Effector memory CD8-positive, alpha-beta T cell (primary cell): ENCODE results near the gene PSMB2.

Source experiments
- ATAC-seq: fragments of 150-1000 bp; cut with Tn5 transposase; replicated peaks from 2 replicates; pipeline ENCODE4 v1.10.0; 2021; ENCODE audit warnings: mild to moderate bottlenecking, moderate library complexity
- DNase-seq, 3 experiments: peaks; one replicate each; pipeline ENCODE4 v3.0.0; 2021
- H3K27ac Mint-ChIP-seq, 2 donors: one replicate each; pipeline ENCODE4 v1.8.0; 2022; ENCODE audit warnings: mild to moderate bottlenecking in 2 of 2, mixed read lengths in 2 of 2, moderate library complexity in 2 of 2
- H3K27me3 Mint-ChIP-seq, 2 donors: one replicate each; pipeline ENCODE4 v1.8.0; 2022; ENCODE audit warnings: mixed read lengths in 2 of 2
- H3K36me3 Mint-ChIP-seq: one replicate; pipeline ENCODE4 v1.8.0; 2022; ENCODE audit warnings: mild to moderate bottlenecking, moderate library complexity, mixed read lengths; ENCODE audit not compliant: insufficient read depth
- H3K4me1 Mint-ChIP-seq, 2 donors: one replicate each; pipeline ENCODE4 v1.8.0; 2022; ENCODE audit warnings: low read depth in 2 of 2, mixed read lengths in 2 of 2
- H3K4me3 Mint-ChIP-seq, 2 donors: one replicate each; pipeline ENCODE4 v1.8.0; 2022; ENCODE audit warnings: mild to moderate bottlenecking in 2 of 2, mixed read lengths in 2 of 2, moderate library complexity in 2 of 2
- H3K9me3 Mint-ChIP-seq, 2 donors: one replicate each; pipeline ENCODE4 v1.8.0; 2022; ENCODE audit warnings: mixed read lengths in 2 of 2

Gene PSMB2

DNA sequence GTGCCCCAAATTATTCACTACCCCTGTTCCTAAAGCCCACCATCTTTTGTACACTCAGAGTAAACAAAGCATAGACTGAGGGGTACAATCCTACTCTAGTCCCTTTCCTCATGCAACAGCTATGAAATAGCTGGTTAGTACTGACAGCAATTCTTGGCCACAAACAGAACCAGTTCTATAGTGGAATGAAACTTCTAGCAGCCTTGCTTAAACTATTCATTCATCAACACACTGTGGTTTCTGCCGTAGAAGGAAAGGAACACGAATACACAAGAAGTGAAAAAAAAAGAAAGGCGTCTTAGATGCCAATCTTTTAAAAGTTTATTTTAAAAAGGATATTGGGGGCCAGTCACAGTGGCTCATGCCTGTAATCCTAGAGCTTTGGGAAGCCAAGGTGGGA lies 9.9 kb downstream of the PSMB2 start:
- Mint-ChIP-seq H3K9me3 (no peaks in the 10 kb centered on the region), H3K4me3 (no peak overlapping the region), H3K27me3 (no peaks in the 10 kb centered on the region), H3K27ac (no peak overlapping the region), H3K36me3 (peaks cover 81% of the 10 kb centered on the region), H3K4me1 (peaks cover 0 to 18% of the 10 kb centered on the region in 2 donors)
- DNase-seq (no peak), ATAC-seq (no peak)

DNA sequence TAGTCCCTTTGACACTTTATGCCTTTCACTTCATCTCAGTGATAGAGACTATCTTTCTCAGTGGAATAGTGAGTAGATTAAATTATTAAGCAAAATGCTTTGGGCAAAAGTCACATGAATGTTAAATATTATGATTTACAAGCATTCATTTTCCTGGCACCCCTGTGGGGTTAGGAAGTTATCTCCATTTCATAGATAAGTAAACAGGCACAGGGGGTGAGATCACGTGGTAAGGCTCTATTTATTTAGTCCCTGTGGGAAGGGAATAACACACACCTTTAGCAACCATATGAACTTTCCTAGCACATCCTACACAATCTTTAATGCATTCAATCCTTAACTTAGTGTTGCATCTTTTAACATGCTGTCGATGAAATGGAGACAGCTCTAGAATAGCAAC lies 12.3 kb downstream of the PSMB2 start:
- Mint-ChIP-seq H3K36me3 (peaks cover 64% of the 10 kb centered on the region), H3K4me3 (no peak overlapping the region), H3K27ac (peak overlapping the region in 1 of 2 donors; percentile 12), H3K9me3 (no peaks in the 10 kb centered on the region), H3K4me1 (peaks cover 0 to 18% of the 10 kb centered on the region in 2 donors), H3K27me3 (no peaks in the 10 kb centered on the region)
- ATAC-seq, result no peak
- no peak for DNase-seq

DNA sequence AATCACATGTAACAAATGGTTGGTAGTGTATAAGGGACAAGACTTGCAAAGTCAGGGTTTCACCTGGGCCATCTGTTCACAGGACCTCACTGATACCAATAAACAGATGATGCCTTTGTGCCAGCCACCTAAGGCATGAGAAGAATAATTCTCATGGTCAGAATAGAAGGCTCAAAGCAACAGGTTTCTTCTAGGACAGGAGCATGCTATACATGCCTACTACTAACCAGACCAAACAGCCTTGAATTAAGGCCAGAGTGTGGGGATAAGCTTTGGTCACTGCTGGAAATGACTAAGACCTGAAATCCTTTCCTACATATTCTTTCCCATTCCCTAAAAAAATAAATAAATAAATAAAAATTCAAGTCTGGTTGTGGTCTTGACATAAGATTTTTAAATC lies 17.5 kb downstream of the PSMB2 start:
- Mint-ChIP-seq H3K27ac (no peak overlapping the region), H3K4me1 (peaks cover 7 to 28% of the 10 kb centered on the region in 2 donors), H3K36me3 (peaks cover 20% of the 10 kb centered on the region), H3K4me3 (no peak overlapping the region), H3K9me3 (no peaks in the 10 kb centered on the region), H3K27me3 (no peaks in the 10 kb centered on the region)
- ATAC-seq (no peak), DNase-seq (no peak)

DNA sequence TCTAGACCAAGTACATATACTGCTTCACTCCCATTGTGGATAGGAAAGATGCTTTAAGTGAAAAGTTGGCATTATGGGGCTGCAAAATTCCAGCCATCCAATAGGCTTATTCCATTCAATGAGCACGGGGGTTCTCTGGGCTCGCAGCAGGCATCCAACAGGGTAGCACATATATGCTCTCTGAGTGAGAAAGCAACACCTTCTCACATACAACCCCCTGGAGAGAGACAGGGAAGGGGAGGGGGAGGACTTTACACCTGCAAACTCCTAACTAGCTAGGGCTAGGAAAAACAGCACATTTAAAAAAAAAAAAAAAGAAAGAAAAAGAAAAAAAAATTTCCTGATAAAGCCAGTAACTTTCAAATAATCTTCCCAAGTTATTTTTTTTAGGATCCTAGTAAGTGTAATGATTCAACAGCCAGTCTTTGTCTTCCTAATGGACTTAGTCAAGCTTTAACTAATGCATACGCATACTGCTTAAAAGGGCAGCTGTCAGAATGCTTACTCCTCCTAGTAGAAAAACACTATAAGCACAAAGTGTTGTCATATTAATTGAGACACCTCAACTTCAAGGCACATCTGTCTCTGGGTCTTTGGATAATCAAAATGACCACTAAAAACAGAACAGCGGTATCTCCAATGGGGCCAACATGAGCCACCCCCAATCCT lies 18.7 kb downstream of the PSMB2 start:
- no peaks in the 10 kb centered on the region for H3K9me3 Mint-ChIP-seq

DNA sequence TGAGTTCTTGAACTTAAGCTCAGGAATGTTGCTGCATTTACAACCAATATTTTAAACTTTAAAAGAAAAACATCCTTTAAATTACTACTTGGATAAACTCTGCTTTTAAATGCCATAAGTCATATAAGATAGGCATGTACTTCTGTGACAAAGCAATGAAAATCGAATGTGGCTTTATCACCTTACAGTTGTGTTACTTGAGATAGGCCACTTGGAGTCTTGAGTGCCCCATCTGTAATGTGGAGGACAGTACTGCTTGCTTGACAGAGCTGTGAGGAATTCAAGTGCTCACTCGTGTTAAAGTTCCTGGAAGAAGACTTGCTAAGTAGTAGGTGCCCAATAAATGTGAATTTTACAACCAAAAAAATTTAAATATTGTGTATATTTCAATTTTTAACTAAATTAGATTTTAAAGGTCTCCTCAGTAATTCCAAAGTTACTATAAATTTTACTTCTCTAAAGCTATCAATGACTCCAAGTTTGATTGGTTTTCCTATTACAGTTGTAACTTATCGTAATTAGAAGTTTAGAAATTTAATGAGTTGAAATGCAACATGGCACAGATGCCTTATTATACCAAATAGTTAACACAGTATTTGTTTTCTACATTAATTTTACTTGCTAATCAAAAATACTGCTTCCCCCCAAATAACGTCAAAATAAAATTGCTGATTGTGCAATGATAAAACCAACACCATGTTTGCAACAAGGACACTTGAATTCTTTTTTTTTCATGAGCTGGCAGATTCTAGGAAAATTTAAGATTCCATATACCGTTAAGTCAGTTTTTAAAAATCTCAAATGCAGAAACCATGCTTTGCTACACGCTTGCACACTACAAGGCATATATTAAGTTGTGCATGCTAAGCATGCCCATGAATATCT lies 21.8 kb downstream of the PSMB2 start:
- Mint-ChIP-seq H3K27ac (peak overlapping the region; percentile 7 to 32), H3K9me3 (no peaks in the 10 kb centered on the region), H3K27me3 (no peaks in the 10 kb centered on the region), H3K4me1 (peaks cover 17 to 48% of the 10 kb centered on the region in 2 donors), H3K36me3 (peaks cover 20% of the 10 kb centered on the region), H3K4me3 (no peak overlapping the region)
- ATAC-seq (no peak), DNase-seq (no peak)

More for the DNA sequence above, 18.7 kb downstream of the PSMB2 start:
- Mint-ChIP-seq H3K36me3 (peaks cover 17% of the 10 kb centered on the region), H3K4me3 (no peak overlapping the region), H3K27ac (peak overlapping the region in 1 of 2 donors; percentile 71), H3K4me1 (peaks cover 10 to 34% of the 10 kb centered on the region in 2 donors), H3K27me3 (no peaks in the 10 kb centered on the region)
- DNase-seq, result no peak
- no peak for ATAC-seq

DNA sequence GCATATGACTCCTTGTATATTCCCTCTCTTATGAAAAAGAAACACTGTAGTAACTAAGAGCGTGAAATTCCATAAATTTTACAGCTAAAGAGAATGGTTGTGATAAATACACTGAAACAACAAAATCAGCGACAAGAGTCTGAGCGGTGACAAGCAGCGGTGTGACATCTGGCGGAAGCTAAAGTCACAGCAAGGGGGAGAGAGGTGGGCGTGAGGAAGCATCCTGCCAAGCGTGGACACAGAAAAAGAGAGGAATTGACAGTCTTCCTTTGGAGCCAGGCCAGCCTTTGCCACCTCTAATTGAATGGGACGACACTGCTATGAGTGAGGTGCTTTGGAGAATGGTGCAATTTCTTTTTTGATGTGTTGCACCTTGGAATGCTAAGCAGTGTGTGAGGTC lies 25.9 kb downstream of the PSMB2 start:
- Mint-ChIP-seq H3K4me3 (no peak overlapping the region), H3K27me3 (no peaks in the 10 kb centered on the region), H3K9me3 (no peaks in the 10 kb centered on the region), H3K36me3 (peaks cover 21% of the 10 kb centered on the region), H3K27ac (peak overlapping the region; percentile 30 to 50), H3K4me1 (peaks cover 24 to 48% of the 10 kb centered on the region in 2 donors)
- DNase-seq (no peak), ATAC-seq (no peak)

DNA sequence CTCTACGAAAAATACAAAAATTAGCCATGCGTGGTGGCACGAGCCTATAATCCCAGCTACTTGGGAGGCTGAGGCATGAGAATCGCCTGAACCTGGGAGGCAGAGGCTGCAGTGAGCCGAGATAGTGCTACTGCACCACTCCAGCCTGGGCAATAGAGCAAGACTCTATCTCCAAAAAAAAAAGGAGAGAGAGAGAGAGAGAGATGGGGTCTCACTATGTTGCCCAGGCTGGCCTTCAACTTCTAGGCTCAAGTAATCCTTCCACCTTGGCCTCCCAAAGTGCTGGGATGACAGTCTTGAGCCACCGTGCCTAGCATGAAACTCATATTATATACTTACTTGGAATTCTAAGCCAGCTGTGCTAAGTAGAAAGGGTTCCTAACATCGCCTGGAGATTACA lies 29.7 kb downstream of the PSMB2 start:
- H3K9me3 Mint-ChIP-seq, result no peaks in the 10 kb centered on the region
- H3K36me3 Mint-ChIP-seq, result peaks cover 26% of the 10 kb centered on the region
- H3K4me3 Mint-ChIP-seq, result no peak overlapping the region
- DNase-seq (no peak), ATAC-seq (no peak)
- no peaks in the 10 kb centered on the region for H3K27me3 Mint-ChIP-seq
- no peak overlapping the region for H3K27ac Mint-ChIP-seq
- peaks cover 29% of the 10 kb centered on the region in 2 donors for H3K4me1 Mint-ChIP-seq

DNA sequence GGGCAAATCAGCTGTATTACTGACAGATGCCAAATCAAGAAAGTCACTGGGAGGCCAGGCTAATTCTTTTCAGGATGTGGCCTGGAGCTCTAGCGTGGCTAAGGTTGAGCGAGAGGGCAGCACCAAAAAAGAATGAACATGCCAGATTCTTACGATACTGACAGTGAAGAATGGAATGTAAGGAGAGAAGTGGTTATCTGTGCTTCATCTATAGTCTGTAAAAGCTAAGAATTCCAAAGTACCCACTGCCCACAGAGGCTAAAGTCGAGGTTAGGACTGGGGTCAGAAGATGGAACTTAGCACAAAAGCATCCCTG lies 35.5 kb downstream of the PSMB2 start:
- Mint-ChIP-seq H3K27me3 (no peaks in the 10 kb centered on the region), H3K4me3 (no peak overlapping the region), H3K9me3 (no peaks in the 10 kb centered on the region), H3K36me3 (peaks cover 53% of the 10 kb centered on the region), H3K27ac (peak overlapping the region in 1 of 2 donors; percentile 82), H3K4me1 (peaks cover 15 to 20% of the 10 kb centered on the region in 2 donors)
- ATAC-seq (no peak), DNase-seq (no peak)

DNA sequence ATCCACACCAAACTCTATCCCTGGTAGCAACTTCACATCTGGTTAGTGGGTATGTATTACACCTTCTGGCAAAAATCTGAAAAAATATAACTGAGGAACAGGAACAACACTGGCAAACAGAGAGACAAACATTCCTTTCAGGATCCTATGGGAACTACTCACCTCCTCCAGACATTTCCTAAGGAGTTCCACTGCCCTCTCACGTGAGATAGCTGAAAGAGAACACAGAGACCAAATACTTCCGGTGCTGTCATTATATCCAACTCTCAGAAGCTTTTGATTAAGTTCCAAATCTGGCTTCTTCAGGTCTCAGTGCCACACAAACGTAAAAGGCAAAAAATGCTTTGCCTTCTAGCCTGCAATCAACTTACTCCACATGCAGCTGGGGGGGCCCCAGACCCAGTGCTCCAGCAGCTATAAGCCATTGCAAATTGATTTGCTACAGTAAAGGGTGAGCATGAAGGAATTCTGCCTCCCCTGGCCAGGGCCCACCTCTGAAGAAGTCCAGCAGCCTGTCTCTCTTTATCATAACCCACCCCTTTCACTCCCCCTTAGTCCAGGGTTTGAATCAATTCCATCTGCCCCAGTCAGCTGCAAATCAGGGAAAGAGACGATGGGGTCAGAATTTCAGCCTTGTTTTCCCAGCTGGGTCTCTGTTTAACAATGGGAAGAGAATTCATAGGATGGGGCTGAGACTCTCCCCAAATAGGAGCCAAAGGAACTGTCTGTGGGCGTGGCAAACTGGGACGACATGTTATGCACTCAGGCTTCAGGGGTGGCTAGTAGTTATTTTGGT lies 36.1 kb downstream of the PSMB2 start:
- Mint-ChIP-seq H3K9me3 (no peaks in the 10 kb centered on the region), H3K27ac (peak overlapping the region in 1 of 2 donors; percentile 82), H3K36me3 (peaks cover 53% of the 10 kb centered on the region), H3K27me3 (no peaks in the 10 kb centered on the region), H3K4me1 (peaks cover 14 to 20% of the 10 kb centered on the region in 2 donors), H3K4me3 (no peak overlapping the region)
- no peak for DNase-seq
- ATAC-seq, result no peak

DNA sequence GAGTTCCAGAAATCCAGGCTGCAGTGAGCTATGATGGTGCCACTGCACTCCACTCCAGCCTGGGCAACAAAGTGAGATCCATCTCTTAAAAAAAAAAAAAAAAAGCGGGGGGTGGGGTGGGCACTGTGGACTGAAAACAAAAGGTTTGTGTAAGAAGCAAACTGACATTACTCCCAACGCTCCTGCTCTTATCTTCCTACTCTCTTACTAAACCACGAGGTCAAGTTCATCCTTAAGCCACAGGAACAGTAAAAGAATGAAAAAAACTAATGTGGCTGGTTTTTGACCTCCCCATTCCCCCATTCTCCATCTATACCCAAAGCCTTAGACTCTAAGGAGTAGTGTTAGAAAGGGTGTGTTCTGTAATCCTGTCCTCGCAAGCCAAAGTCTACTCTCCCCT lies 37.4 kb downstream of the PSMB2 start:
- Mint-ChIP-seq H3K36me3 (peaks cover 53% of the 10 kb centered on the region), H3K27me3 (no peaks in the 10 kb centered on the region), H3K4me3 (no peak overlapping the region), H3K9me3 (no peaks in the 10 kb centered on the region), H3K27ac (no peak overlapping the region), H3K4me1 (peaks cover 14 to 17% of the 10 kb centered on the region in 2 donors)
- no peak for ATAC-seq
- DNase-seq, result no peak

DNA sequence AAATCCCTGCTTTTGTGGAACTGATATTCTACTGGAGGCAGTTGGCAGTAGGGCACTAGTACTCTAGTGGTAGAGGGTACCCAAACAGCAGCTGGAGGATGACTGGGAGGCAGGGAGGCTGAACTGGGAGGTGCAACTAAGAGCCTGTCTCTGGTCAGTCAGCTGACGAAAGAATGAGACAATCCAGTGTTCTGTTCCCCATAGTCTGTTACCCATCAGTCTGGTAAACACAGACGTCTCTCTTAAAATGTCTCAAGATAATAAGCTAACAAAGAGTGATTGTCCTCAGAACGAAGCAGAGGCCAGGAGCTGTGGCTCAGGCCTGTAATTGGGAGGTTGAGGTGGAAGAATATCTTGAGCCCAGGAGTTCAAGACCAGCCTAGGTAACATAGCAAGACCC lies 37.9 kb downstream of the PSMB2 start:
- peaks cover 14 to 16% of the 10 kb centered on the region in 2 donors for H3K4me1 Mint-ChIP-seq
- no peaks in the 10 kb centered on the region for H3K27me3 Mint-ChIP-seq
- ATAC-seq (no peak), DNase-seq (no peak)
- peak overlapping the region; percentile 23 to 74 for H3K27ac Mint-ChIP-seq
- peaks cover 53% of the 10 kb centered on the region for H3K36me3 Mint-ChIP-seq
- no peaks in the 10 kb centered on the region for H3K9me3 Mint-ChIP-seq
- no peak overlapping the region for H3K4me3 Mint-ChIP-seq

DNA sequence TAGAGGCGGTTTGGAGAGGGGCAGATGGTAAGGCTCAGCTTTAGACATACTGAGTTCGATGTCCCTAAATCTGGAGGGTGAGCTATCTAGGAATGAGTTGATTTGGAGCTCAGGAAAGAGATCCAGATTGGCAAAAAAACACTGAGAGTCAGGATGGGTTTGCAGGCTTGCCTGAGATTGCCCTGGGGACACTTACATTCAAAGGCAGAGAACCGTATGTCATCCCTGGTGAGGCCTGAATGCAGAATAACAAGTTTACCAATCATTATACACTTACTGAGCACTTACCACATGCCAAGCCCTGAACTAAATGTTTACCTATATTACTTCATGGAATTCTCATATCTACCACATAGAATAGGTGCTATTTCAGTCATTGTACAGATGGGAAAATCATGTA lies 40.7 kb downstream of the PSMB2 start:
- H3K9me3 Mint-ChIP-seq, result no peaks in the 10 kb centered on the region
- DNase-seq, result no peak
- H3K4me1 Mint-ChIP-seq, result peaks cover 1 to 2% of the 10 kb centered on the region in 2 donors
- H3K27me3 Mint-ChIP-seq, result no peaks in the 10 kb centered on the region
- peaks cover 31% of the 10 kb centered on the region for H3K36me3 Mint-ChIP-seq
- no peak for ATAC-seq
- H3K27ac Mint-ChIP-seq, result no peak overlapping the region
- H3K4me3 Mint-ChIP-seq, result no peak overlapping the region

DNA sequence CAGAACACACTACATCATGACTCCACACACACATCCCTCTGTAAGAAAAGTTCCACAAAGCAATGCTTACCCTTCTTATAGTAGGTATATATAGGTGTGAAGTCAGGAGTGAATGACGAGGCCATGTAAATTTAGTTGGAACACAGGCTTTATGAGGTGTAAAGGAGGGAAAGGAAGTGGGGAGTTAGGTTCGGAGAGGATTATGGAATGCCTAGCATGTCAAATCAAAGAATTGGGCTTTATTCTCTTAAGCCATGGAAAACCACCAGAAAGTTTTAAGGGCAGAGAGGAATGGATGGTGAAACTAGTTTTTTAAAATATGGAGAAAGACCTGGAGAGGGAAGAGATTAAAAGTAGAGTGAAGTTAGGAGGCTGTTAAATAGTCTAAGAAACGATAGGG lies 41.9 kb downstream of the PSMB2 start:
- DNase-seq, result no peak
- Mint-ChIP-seq H3K27me3 (no peaks in the 10 kb centered on the region), H3K4me1 (no peaks in the 10 kb centered on the region), H3K36me3 (peaks cover 23% of the 10 kb centered on the region), H3K27ac (peak overlapping the region in 1 of 2 donors; percentile 14), H3K9me3 (no peaks in the 10 kb centered on the region), H3K4me3 (no peak overlapping the region)
- ATAC-seq, result no peak
